Left renal cortex interstitium (tissue), 4 donors: ENCODE data around the gene DDR1. TPM values are rescaled to one million over a fixed set of nuclear protein-coding genes. Genes with fewer than 3 reads are reported as not detected.

Experiments
- DNase-seq, 4 donors: peaks; one replicate each; pipeline ENCODE4 v3.0.0-alpha.2; 2013; ENCODE audit warnings: low read depth in 4 of 4, low spot score in 2 of 4, missing footprints in 1 of 4
- polyA plus RNA-seq, 4 donors: library from polyadenylated mRNA; unstranded; fragments of 120-200 nt; gene quantifications; one replicate each; pipeline ENCODE4 v1.2.1, GENCODE V29; 2013; ENCODE audit not compliant: insufficient read length in 4 of 4

Gene DDR1
- polyA plus RNA-seq, result 100 to 1,000 TPM; 141 to 222 (median 177) TPM

DNA sequence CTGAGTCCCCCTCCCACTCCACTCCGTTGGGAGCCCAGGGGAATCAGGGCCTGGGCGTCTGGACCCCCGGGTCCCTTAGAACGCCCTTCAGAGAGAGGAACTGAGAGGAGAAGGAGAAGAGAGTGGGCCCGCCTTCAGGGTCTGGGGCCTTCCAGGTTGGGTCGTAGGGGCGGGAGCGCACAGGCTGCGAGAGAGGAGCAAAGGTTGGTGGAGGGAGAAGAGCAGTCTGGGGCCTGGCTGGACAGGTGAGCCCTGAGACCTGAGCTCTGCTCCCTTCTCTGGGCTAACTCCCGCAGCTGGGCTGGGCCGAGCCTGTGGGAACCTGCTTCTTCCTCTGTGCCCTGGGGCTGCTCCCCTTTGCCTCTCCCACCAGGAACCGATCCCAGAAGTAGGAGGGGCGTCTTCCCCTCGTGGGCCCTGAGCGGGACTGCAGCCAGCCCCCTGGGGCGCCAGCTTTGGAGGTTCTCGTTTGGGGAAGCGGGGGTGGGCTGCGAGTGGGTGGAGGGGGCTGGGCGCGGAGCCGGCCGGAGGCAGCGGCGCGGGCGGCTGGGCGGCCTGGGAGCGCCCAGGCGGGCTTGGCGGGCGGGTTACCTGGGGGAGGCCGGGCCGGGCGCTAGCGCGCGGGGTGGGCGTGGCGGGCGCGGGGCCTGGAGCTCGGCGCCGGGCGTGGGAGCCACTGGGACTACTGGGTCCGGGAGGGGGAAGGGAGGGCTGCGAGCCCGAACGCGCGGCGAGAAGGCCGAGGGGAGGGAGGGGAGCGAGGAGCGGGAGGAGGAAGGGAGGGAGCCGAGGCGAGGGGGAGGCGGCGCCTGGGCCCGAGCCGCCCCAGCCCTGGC is at the start of gene DDR1:
TSS of gene DDR1 (plus strand) at position 835 of the 836 bp plus-strand sequence. CDS start 4,211 bp downstream, outside the sequence.
- peak in 1 of 4 donors; percentile 73 for DNase-seq

- no peak for DNase-seq
Measured at GRCh38 chr6:30834646-30835045, 49.7 kb upstream of the DDR1 start.

- DNase-seq, result no peak
Measured at GRCh38 chr6:30835576-30835975, 48.7 kb upstream of the DDR1 start.

DNA sequence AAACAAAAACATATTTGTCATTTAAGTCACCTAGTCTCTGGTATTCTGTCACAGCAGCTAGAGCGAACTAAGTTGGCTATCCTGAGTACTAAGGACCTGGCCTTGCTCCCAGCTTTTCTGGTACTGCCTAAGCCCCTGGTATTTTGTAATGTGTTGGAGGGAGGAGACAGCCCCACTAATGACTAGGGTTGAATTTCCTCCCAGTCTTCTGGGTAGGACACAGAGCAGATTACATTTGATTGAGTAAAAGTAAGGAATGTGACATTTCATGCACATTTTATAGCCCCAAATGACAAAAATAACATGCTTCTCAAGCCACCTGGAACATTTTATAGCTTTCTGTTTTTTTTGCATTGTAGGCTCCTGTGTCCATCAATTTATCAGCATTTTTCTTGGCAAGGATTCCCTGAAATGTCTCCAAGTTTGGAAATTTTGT is 47.9 kb upstream of the DDR1 start:
- DNase-seq, result no peak

GRCh38 chr6:30836957-30837356 is 47.4 kb upstream of the DDR1 start:
- no peak for DNase-seq

GRCh38 chr6:30837432-30837831 is 46.9 kb upstream of the DDR1 start:
- no peak for DNase-seq

GRCh38 chr6:30837870-30838269 is 46.4 kb upstream of the DDR1 start:
- no peak for DNase-seq

- DNase-seq, result no peak
Measured at GRCh38 chr6:30839671-30840070, 44.6 kb upstream of the DDR1 start.

- DNase-seq, result no peak
Measured at GRCh38 chr6:30840084-30840934, 44.0 kb upstream of the DDR1 start.

GRCh38 chr6:30840935-30841643 is 43.2 kb upstream of the DDR1 start:
- no peak for DNase-seq

DNA sequence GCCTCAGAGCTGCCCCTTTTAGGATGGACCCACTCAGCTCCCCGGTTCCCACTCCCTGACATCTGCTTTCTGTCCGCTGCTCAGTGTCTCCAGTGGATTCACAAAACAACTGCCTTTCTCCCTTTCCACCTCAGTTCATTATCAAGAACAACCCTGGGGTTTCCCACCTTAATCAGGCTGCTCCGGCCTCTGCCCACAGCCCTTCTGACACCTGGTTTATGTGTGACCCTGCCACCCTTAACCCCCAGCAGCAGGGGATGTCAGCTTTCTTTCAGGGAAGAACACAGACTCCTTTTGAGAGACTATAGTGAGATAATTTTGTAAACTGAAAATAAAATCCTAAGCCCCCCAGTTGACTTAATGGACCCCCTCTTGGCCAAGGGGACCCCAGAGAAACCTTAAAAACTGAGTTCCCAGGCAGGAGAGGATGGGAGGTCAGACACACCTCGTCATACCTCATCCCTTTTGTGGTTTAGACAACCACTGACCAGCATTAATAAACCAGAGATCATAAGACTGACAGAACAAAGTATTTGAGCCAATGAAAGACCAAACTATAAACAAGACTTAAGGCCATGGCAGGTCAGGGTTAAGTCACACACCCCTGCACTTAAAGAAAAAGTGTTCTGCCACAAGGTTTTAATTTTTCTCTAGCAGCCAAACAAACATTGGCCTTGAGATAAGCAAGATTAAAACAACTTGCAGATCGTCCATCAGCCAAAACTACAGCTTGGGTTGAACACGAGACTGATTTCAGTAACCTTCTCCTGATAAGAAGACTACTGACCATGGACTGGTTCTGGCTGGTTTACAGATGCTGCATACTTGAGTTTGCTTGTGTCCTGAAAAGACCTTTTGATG is 42.4 kb upstream of the DDR1 start:
- DNase-seq, result no peak

- no peak for DNase-seq
Measured at GRCh38 chr6:30842754-30843610, 41.3 kb upstream of the DDR1 start.

- no peak for DNase-seq
Measured at GRCh38 chr6:30843611-30843998, 40.7 kb upstream of the DDR1 start.

- no peak for DNase-seq
Measured at GRCh38 chr6:30844118-30844535, 40.2 kb upstream of the DDR1 start.

DNA sequence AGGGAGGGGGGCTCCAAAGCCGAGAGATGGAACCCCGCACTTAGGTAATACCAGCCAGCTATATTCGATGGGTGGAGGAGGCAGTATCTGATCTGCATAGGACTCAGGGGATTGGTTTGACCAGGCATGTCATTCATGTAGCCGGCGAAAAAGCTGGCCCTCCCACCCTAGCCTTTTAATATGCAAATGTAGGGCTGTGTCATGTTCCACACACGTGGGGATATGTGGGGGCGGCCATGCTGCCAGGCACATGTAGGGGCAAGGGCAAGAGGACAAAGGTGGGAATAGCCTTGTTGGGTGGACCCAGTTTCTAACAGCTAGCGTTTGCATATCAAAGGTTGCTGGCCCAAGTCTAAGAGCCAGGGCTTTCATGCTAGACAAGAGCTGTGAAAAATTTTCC is 39.1 kb upstream of the DDR1 start:
- no peak for DNase-seq

- no peak for DNase-seq
Measured at GRCh38 chr6:30847421-30847970, 36.8 kb upstream of the DDR1 start.

- DNase-seq, result no peak
Measured at GRCh38 chr6:30847971-30848436, 36.3 kb upstream of the DDR1 start.

- DNase-seq, result no peak
Measured at GRCh38 chr6:30849903-30850651, 34.2 kb upstream of the DDR1 start.
